GM13977 (cell line): ENCODE measurements around the gene MMP12.
"Not testable (repeated sequence)": the region's sequence is repeated elsewhere in the genome, so short reads cannot be mapped to it uniquely, and the experiment has no call there.

Experiments
- DNase-seq: peaks from one replicate; pipeline ENCODE4 v3.0.0; 2012; ENCODE audit warnings: low spot score
- CTCF ChIP-seq: IDR thresholded peaks from 2 replicates; pipeline ENCODE4 v1.5.1; 2012; ENCODE audit warnings: mild to moderate bottlenecking, control low read depth; ENCODE audit not compliant: insufficient read depth; ENCODE audit errors: extremely low read depth, missing control alignments
- in situ Hi-C: fragments of 300-500 bp; cut with MboI; formaldehyde crosslinking; loops from one replicate; pipeline ENCODE4 v1.12.0; 2022; ENCODE audit warnings: low sequenced_read_pairs, low pct_unique_long_range_greater_than_20kb, mixed read lengths, inconsistent platforms; ENCODE audit not compliant: unreplicated experiment

MMP12 gene

GRCh38 chr11:102882389-102883024 is 7.7 kb upstream of the MMP12 start:
- DNase-seq: peak; percentile 21
- TF ChIP-seq CTCF: no peak
- in situ Hi-C loops: no loop called here

GRCh38 chr11:102879801-102880200 is 5.0 kb upstream of the MMP12 start:
- in situ Hi-C loops: no loop called here
- TF ChIP-seq CTCF: no peak
- DNase-seq: no peak

GRCh38 chr11:102878595-102878994 is 3.8 kb upstream of the MMP12 start:
- no peak for DNase-seq
- in situ Hi-C loops: no loop called here
- TF ChIP-seq CTCF: no peak

- DNase-seq, in situ Hi-C loops: not testable (repeated sequence)
Measured at GRCh38 chr11:102869354-102869964, 5.3 kb downstream of the MMP12 start.

GRCh38 chr11:102868339-102868738 is 6.4 kb downstream of the MMP12 start:
- no peak for DNase-seq
- in situ Hi-C loops: no loop called here
- no peak for TF ChIP-seq CTCF

GRCh38 chr11:102864724-102865123 is 10.1 kb downstream of the MMP12 start:
- TF ChIP-seq CTCF: no peak
- no peak for DNase-seq
- in situ Hi-C loops: no loop called here

GRCh38 chr11:102853956-102854355 is 20.8 kb downstream of the MMP12 start:
- TF ChIP-seq CTCF: no peak

More at GRCh38 chr11:102853956-102854355, 20.8 kb downstream of the MMP12 start:
- in situ Hi-C loops: no loop called here
- DNase-seq: no peak
